ENCODE measurements around the gene CKAP4. TPM values are rescaled to one million over a fixed set of nuclear protein-coding genes. Genes with fewer than 3 reads are reported as not detected.
A peak's percentile ranks its signal among the peaks of the same experiment; 100 is the strongest.

The CKAP4 gene
- total RNA-seq, 6 experiments from 2014 or later, result 16.8 to 43.7 (median 28.3) TPM

DNA sequence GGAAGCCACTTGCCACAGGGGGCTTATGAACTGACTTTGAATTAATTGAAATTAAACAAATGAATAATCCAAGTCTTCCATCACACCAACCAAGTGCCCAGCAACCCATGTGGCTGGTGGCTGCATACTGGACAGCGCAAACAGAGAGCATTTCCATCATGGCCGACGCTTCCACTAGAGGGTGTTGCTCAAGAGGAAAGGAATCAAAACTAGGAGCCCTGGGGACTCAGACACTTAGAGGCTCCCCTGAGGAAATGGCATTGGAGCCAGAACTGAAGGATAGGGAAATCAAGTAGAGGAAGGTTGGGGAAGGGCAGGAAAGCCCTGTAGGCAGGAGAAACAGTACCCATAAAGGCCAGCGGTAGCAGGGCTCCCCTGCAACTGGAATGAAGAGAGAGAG, 58.5 kb downstream of the CKAP4 start:
- Histone ChIP-seq H3K27ac (no peak overlapping the region), H3K9me3 (no peaks in the 10 kb centered on the region), H3K4me3 (no peak overlapping the region), H3K27me3 (no peaks in the 10 kb centered on the region), H3K36me3 (no peaks in the 10 kb centered on the region), H3K4me1 (peaks cover 0 to 5% (median 0%) of the 10 kb centered on the region in 4 donors)
- TF ChIP-seq CTCF (IDR thresholded peaks at IDR 0.05), result no peak
- no peak for TF ChIP-seq POLR2A (IDR thresholded peaks at IDR 0.05)
- no peak for DNase-seq
- intact Hi-C loops (cut with DNase I), result no loop called here
- ATAC-seq, result no peak
- WGBS (ENCODE audit: insufficient coverage, low coverage, low lambda C conversion rate, missing lambda C conversion rate), result 82% methylated on average over 2 of the region's 4 CpGs

DNA sequence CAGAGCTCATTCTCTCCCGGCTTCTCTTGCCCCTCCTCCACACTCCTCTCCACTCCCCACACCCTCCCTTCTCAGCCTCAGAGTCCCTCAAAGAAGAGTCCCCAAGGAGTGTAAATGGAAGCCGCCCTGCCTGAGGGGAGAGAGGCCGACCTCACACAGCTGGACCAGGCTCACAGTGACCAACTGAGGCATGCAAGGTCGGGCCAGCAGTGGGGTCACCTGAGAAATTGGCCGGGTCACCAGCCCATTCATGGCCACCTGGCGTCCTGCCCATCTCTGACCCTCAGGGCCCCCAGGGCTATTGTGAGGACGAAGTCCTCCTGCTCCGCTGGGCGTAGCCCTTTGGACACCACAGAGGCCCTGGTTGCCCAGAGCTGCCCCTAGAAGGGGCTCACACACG, 59.6 kb downstream of the CKAP4 start:
- intact Hi-C loops (cut with DNase I), result no loop called here

More for the DNA sequence above, 59.6 kb downstream of the CKAP4 start:
- Histone ChIP-seq H3K9me3 (no peaks in the 10 kb centered on the region), H3K4me1 (no peaks in the 10 kb centered on the region), H3K36me3 (no peaks in the 10 kb centered on the region), H3K27ac (no peak overlapping the region), H3K27me3 (no peaks in the 10 kb centered on the region), H3K4me3 (no peak overlapping the region)
- TF ChIP-seq POLR2A (IDR thresholded peaks at IDR 0.05) (no peak), CTCF (IDR thresholded peaks at IDR 0.05) (no peak)
- ATAC-seq (peak in 1 of 4 donors; percentile 23), DNase-seq (no peak)
- WGBS (ENCODE audit: insufficient coverage, low coverage, low lambda C conversion rate, missing lambda C conversion rate), result 61% methylated on average over 4 of the region's 10 CpGs

Small RNAs within 50 kb of the gene (small RNA-seq; reads per million reads assigned to genes)
- gene RNU7-94P, result 0 reads per million in 2 experiments

Other genes with a start within 250 kb of the CKAP4 start
- gene NUAK1, start 109.1 kb downstream of the CKAP4 start, total RNA-seq, result 10 to 100 TPM in 1 of 6 experiments, 1 to 10 TPM in 5; 2.0 to 11.0 (median 3.5) TPM
- gene TCP11L2, start 54.7 kb upstream of the CKAP4 start, total RNA-seq, result 10 to 100 TPM in 3 of 6 experiments, 1 to 10 TPM in 3; 7.3 to 14.2 (median 10.5) TPM
- 10 to 100 TPM in 1 of 6 experiments, 1 to 10 TPM in 5; 6.8 to 10.9 (median 8.7) TPM for gene POLR3B, start 109.7 kb upstream of the CKAP4 start, total RNA-seq